GM04504 (cell line): ENCODE results near the gene CATSPER3.

ENCODE experiments used
- DNase-seq: peaks from one replicate; pipeline ENCODE4 v3.0.0-alpha.2; 2012; ENCODE audit warnings: low read depth

Gene CATSPER3

GRCh38 chr5:134967607-134968006 lies at the start of gene CATSPER3:
CATSPER3 (plus strand) TSS chr5:134967907; CDS start chr5:134967992, 85 bp downstream.
- no peak for DNase-seq

- no peak for DNase-seq
Measured at GRCh38 chr5:134918861-134919260, 48.8 kb upstream of the CATSPER3 start.

- no peak for DNase-seq
Measured at GRCh38 chr5:134920848-134921575, 46.7 kb upstream of the CATSPER3 start.

GRCh38 chr5:134932508-134932907 lies 35.2 kb upstream of the CATSPER3 start:
- no peak for DNase-seq

- no peak for DNase-seq
Measured at GRCh38 chr5:134934202-134934601, 33.5 kb upstream of the CATSPER3 start.

DNA sequence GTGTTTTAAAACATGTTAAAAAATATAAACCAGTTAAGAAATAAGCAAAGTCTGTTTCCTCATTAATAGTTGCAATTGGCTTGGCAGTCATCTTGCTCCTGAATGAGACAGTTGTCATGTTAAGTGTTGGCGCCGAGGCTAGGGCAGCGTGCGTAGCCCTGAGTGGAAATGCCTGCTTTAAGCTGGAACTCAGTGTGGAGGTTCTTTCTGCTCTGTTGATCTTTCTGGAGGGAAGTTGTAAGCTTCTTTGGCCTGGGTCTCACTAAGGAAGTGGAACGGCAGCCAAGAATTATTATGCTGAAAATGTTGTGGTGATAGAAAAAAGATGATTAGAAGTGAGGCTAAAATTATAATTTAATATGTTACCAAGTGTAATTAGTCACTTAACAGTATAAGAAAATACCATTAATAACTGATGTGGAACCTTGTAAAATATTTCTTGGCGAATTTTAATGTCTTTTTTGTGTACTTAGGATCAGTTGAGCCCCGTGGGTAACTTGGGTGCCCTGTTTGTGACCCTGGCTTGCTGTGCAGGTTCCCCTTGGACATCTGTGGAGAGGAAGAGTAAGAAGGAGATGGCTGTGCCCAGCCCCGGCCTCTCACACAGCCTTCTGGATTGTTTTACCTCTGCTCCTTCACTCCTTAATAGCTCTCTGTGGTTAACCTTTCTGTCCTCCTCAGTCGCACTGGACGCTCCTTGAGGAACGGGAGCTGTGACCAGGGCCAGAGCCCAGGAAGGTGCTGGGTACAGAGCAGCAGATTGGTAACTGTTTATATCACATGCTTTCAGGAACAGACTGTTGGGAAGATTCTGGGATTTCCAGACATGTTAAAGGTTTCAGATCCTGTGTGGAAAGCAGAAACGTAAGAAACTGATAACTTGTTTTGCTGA lies 31.8 kb upstream of the CATSPER3 start:
- DNase-seq = no peak

DNA sequence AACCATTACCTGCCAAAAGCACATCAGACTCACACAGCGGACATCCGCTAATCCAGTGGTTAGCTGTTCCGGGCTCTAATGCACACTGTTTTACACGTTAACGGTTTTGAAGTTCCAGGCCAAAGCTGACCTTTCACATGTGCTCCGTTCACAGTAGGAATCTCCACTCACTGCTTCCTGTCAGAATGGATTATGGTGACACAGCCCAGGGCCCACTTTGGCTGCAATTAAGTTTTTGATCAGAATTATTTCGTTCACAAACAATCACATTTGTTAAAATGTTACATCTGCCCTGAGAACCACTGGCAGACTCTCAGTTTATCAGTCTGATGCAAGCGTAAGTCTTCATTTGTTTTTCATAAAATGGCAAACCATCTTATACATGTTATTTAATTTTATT lies 30.2 kb upstream of the CATSPER3 start:
- no peak for DNase-seq

DNA sequence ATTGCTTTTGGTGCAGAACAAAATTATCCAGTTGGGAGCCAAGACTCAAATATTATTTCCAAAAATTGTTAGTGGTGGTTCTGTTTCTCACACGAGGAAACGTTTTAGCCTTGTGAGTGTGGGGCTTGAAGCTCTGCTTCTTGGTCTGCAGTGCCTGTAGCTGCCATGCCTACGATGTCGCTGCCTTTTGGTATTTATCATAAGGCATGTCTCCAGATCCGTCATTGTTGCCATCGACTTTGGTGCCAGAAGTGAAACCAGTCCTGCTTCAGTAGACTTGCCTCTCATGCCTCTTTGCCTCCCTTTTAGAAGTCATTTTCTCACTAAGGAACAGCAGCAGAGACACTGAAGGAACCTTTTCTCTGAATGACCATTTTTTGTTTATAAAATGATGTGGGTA lies 29.7 kb upstream of the CATSPER3 start:
- DNase-seq = no peak

DNA sequence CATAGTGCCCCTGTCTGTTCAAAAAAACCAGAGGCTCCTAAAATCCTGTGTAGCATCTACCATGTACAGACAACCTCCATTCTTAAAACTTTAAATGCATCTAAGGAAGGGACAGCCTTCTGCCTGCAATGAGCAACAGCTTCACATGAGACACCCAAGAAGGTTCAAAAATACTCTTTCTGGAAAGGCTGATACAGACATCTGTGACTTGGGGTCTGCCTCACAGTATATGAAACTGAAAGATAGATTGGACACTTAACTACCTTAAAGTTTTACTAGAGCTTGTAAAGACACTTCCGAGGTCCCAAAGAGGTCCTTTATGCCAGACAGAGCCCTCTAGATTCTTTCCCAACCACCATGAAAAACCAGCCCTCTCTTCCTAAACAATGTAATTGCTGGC lies 28.2 kb upstream of the CATSPER3 start:
- DNase-seq = no peak

DNA sequence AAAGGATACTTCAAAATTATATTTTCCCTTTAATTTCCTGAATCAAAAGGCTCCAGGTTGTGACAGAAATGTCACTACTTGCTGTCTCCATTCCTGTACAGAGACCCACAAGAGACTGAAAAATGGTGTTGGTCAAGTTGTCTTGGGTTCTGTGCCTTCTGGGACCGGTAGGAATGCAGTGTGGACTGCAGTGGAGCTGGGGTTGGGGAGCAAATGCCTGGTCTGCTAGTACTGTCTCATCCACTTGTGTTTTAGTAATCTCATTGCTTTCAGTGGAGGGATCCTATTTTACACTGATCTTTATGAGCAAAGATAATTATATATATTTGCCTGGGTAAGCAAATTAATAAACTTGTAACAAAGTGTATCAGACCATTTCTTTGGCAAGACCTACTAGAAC lies 24.2 kb upstream of the CATSPER3 start:
- DNase-seq = no peak

GRCh38 chr5:134944630-134945029 lies 23.1 kb upstream of the CATSPER3 start:
- DNase-seq = peak; percentile 17

DNA sequence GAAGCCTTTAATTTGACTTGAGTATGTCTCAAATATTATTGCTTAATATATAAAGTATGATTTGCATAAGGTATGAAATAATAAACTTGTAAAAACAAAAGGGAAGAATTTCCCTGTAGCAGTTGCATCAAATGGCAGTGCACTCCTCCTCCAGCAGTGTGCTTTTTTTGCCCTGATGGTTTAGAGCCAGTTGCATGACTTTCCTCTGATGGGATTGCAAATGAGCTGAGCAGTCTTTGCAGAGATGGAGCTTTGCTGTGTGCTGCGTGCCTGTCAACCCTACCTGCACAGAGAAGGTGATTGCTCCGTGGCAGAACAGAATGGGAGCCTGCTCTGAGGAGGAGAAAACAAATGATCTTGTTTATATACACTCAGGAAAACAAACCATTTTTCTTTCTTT lies 22.7 kb upstream of the CATSPER3 start:
- peak; percentile 15 for DNase-seq

- DNase-seq = no peak
Measured at GRCh38 chr5:134948911-134949310, 18.8 kb upstream of the CATSPER3 start.

- no peak for DNase-seq
Measured at GRCh38 chr5:134949316-134949715, 18.4 kb upstream of the CATSPER3 start.

DNA sequence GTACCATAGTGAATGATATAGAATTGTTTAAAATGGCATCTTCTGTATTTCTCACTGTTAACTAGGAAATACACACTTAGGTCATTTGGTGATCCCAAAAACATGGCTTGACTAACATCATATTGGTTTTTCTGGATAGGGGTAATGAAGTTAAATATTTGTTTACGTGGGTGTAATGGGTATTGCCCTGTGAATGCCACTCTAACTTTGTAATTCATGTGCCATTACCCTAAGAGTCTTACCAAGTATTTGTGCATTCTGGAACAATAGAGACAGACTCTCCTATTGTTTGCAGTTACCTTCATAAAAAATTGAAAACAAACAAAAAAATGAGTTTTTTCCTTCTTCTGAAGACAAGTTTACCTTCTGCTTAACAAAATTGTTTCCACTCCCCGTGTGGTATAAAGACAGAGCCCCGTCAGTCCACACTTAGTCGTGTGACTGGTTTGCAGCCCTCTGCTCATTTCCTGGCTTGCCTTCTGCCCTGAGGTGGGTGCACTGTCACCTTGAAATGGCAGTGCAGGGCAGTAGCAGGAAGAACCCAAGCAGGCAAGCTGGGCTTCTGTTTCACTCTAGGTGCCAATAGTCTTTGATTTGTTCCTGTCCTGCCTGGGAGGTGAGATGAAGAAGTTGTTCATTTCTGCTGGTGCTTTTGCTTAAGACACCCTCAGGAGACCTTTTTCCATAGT lies 9.6 kb upstream of the CATSPER3 start:
- DNase-seq = no peak

DNA sequence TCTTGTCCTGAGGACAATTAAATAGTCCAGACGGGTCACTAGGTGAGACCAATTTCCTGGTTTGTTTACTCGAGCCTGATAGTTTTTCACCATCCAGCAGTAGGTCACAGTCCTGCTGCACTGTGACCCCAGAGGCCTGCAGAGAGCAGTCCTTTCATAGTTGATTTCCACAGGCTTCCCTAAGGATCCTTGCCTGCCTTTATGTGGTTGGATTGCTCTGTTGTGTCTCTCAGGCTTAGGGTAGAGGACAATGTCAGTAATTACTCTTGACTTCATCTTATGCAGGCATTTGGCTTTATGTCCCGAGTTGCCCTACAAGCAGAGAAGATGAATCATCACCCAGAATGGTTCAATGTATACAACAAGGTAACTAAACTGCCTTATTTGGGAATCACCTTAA lies 9.0 kb upstream of the CATSPER3 start:
- no peak for DNase-seq

- no peak for DNase-seq
Measured at GRCh38 chr5:134963098-134963497, 4.6 kb upstream of the CATSPER3 start.

DNA sequence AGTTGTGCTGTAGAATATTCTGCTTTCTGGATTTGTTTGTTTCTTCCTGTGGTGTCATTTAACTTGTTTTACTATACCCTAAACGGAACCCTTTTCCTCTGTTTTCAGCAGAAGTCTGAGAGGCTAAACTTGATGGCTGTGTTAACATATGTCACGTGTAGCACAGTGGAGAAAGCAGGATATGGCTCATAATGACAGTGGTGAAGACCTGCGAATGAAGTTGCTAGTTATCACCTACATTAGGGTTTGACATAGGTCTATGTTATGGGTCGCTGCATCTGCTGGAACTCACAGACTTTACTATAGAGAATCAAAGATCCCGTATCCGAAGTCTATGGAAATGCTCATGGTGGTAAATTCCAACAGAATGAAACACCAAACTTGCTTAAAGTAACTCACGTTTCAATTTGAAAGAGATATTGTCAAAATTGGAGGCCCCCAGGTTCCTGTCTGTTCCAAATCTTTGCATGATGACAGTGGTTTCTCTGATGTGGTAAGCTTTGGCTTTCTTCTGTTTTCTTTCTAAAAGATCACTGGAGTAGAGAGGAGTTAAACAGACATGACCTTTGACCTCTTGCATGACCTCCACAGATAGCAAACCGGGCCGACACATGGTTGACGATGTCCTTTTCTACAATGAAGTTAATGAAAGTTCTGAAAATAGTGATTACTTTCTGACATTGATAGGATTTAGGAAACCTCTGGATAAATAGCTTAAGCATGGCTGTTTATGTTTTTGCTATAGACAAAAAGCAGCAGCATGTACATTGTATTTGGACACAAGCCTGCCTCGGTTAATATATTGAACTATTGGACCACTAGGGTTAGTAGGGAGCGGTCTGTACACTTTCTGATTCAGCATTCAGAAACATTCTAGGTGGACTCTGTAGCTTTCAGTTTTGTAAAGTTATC lies 3.1 kb upstream of the CATSPER3 start:
- no peak for DNase-seq

DNA sequence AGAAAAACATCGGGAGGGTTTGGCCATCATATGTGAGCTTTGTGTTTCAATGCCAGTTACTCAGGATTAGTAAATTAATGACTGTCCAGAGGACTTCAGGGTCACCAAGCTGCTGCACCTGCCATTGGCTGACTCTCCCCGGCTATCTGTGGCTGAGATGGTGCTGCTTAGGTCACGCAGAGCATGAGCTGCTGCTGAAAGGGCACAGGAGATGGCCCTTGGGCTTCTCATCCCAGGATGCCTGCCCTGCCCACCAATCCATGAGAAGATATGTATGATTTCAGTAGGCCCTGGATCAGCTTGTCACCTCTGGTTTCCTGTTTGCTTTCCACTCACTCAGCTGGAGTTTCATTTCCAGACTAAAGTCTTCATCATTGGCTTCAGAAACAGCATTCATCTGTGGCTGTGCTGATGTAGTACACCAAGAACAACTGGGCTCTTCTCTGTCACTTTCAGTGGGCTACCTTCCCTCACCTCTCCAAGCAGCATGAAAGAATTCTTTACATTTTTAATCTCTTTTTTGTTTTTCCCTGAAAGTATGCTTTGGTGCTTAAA lies 2.4 kb upstream of the CATSPER3 start:
- no peak for DNase-seq

- DNase-seq = no peak
Measured at GRCh38 chr5:134968055-134968454, 348 bp downstream of the CATSPER3 start.

- DNase-seq = no peak
Measured at GRCh38 chr5:134969166-134969565, 1.5 kb downstream of the CATSPER3 start.
